Mesenchymal stem cell (in vitro differentiated cells and primary cell): ENCODE results near the gene KCNQ2.
A peak's percentile ranks its signal among the peaks of the same experiment; 100 is the strongest.

Source experiments
- DNase-seq: peaks from one replicate; pipeline ENCODE4 v3.0.0-alpha.2; 2013
- H2AFZ ChIP-seq: one replicate; pipeline ENCODE4 v1.6.1; 2013; ENCODE audit warnings: low read depth, mild to moderate bottlenecking, control low read depth, inconsistent platforms, low read length, moderate library complexity
- H2AK5ac ChIP-seq: 2 replicates; pipeline ENCODE4 v1.6.1; 2013; ENCODE audit warnings: low read length, moderate library complexity, mild to moderate bottlenecking, inconsistent platforms; ENCODE audit not compliant: severe bottlenecking
- H2BK120ac ChIP-seq: one replicate; pipeline ENCODE4 v1.6.1; 2013; ENCODE audit warnings: low read depth, mild to moderate bottlenecking, inconsistent platforms, low read length, moderate library complexity
- H2BK12ac ChIP-seq, 2 experiments: one replicate each; pipeline ENCODE4 v1.6.1; 2013; ENCODE audit warnings: inconsistent platforms in 2 of 2, low read length in 2 of 2, mild to moderate bottlenecking in 2 of 2, moderate library complexity in 2 of 2, control low read depth in 1 of 2
- H2BK15ac ChIP-seq: one replicate; pipeline ENCODE4 v1.6.1; 2013; ENCODE audit warnings: mild to moderate bottlenecking, low read depth, inconsistent platforms; ENCODE audit not compliant: poor library complexity, severe bottlenecking
- H2BK5ac ChIP-seq: 2 replicates; pipeline ENCODE4 v1.6.1; 2013; ENCODE audit warnings: low read depth, mild to moderate bottlenecking, low read length, control low read depth, inconsistent platforms; ENCODE audit not compliant: poor library complexity, severe bottlenecking
- H3K14ac ChIP-seq, 2 experiments: one replicate each; pipeline ENCODE4 v1.6.1; 2013; ENCODE audit warnings: inconsistent platforms in 2 of 2, low read length in 2 of 2, control low read depth in 1 of 2, mild to moderate bottlenecking in 1 of 2, moderate library complexity in 1 of 2
- H3K18ac ChIP-seq, 2 experiments: one replicate each; pipeline ENCODE4 v1.6.1; 2013; ENCODE audit warnings: inconsistent platforms in 2 of 2, low read length in 2 of 2, control low read depth in 1 of 2, low read depth in 1 of 2, mild to moderate bottlenecking in 1 of 2
- H3K23ac ChIP-seq, 2 experiments: one replicate each; pipeline ENCODE4 v1.6.1; 2013; ENCODE audit warnings: inconsistent platforms in 2 of 2, low read length in 2 of 2, mild to moderate bottlenecking in 2 of 2, moderate library complexity in 2 of 2, control low read depth in 1 of 2
- H3K27ac ChIP-seq: 2 replicates; pipeline ENCODE4 v1.5.1; 2013; ENCODE audit warnings: mild to moderate bottlenecking, moderate library complexity, low read length, control low read depth, inconsistent platforms; ENCODE audit not compliant: poor library complexity, severe bottlenecking
- H3K27me3 ChIP-seq, 2 experiments: 2 replicates each; pipeline versions ENCODE4 v1.6.1 to v1.7.0; 2013; ENCODE audit warnings: low read length in 2 of 2, mild to moderate bottlenecking in 2 of 2, moderate library complexity in 2 of 2, control low read depth in 1 of 2, inconsistent platforms in 1 of 2; ENCODE audit not compliant: control insufficient read depth in 1 of 2, insufficient read depth in 1 of 2
- H3K36me3 ChIP-seq, 2 experiments: 2 replicates each; pipeline versions ENCODE4 v1.6.1 to v1.7.0; 2013; ENCODE audit warnings: low read length in 2 of 2, control low read depth in 1 of 2, inconsistent platforms in 1 of 2, low read depth in 1 of 2, mild to moderate bottlenecking in 1 of 2; ENCODE audit not compliant: insufficient read depth in 2 of 2, control insufficient read depth in 1 of 2
- H3K4ac ChIP-seq, 2 experiments: one replicate each; pipeline ENCODE4 v1.6.1; 2013; ENCODE audit warnings: inconsistent platforms in 2 of 2, low read length in 2 of 2, mild to moderate bottlenecking in 2 of 2, moderate library complexity in 2 of 2, control low read depth in 1 of 2, low read depth in 1 of 2
- H3K4me1 ChIP-seq: 2 replicates; pipeline ENCODE4 v1.6.1; 2013; ENCODE audit warnings: low read depth, low read length, control low read depth; ENCODE audit not compliant: control insufficient read depth, insufficient read depth
- H3K4me2 ChIP-seq: 2 replicates; pipeline ENCODE4 v1.6.1; 2013; ENCODE audit warnings: low read length, mild to moderate bottlenecking, inconsistent platforms; ENCODE audit not compliant: poor library complexity, severe bottlenecking
- H3K4me3 ChIP-seq, 2 experiments: 2 replicates each; pipeline versions ENCODE4 v1.5.1 to v1.7.0; 2013; ENCODE audit warnings: low read length in 2 of 2, mild to moderate bottlenecking in 2 of 2, control low read depth in 1 of 2, low read depth in 1 of 2; ENCODE audit not compliant: insufficient read depth in 1 of 2
- H3K79me1 ChIP-seq: replicated peaks from 2 replicates; pipeline ENCODE4 v1.6.1; 2013; ENCODE audit warnings: mild to moderate bottlenecking, control low read depth, low read length, inconsistent platforms; ENCODE audit not compliant: poor library complexity, severe bottlenecking
- H3K9ac ChIP-seq: 2 replicates; pipeline ENCODE4 v1.7.0; 2013; ENCODE audit warnings: mild to moderate bottlenecking, low read length, moderate library complexity
- H3K9me3 ChIP-seq: 2 replicates; pipeline ENCODE4 v1.7.0; 2013; ENCODE audit warnings: mild to moderate bottlenecking, low read length; ENCODE audit not compliant: control insufficient read depth
- H4K8ac ChIP-seq: one replicate; pipeline ENCODE4 v1.6.1; 2013; ENCODE audit warnings: inconsistent platforms, mild to moderate bottlenecking, low read length, moderate library complexity
- H4K91ac ChIP-seq: one replicate; pipeline ENCODE4 v1.6.1; 2013; ENCODE audit warnings: mild to moderate bottlenecking, low read length, inconsistent platforms
- WGBS: methylation state at CpG from one replicate; pipeline ENCODE4 v1.1.7; 2013; ENCODE audit warnings: mixed read lengths; 5-methylcytosine and 5-hydroxymethylcytosine counted together

KCNQ2 gene

DNA sequence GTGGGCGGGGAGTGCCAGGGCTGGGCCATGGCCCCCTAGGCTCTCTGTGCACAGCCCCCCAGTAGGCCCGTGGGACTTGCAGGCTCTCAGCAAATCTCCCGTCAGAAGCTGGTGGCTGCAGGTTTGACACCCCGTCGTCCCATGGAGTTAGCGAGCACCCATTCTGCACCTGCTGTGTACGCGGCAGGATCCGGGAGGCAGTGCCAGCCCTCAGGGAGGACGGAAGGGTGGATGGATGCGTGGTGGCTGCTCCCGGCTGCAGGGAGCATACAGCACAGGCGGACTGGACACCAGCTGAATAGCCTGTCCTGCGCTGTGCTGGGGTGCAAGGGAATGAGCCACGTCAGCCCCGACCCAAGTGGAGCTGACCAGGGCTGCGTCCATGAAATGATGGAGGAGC, 78.9 kb downstream of the KCNQ2 start:
- Histone ChIP-seq H4K8ac (no peak overlapping the region), H3K4me1 (no peaks in the 10 kb centered on the region), H2BK15ac (no peak overlapping the region), H2AK5ac (no peak overlapping the region), H2AFZ (no peak overlapping the region), H3K14ac (no peak overlapping the region), H3K9ac (no peak overlapping the region), H2BK5ac (no peak overlapping the region), H3K27me3 (peaks cover 3 to 32% of the 10 kb centered on the region in 2 experiments), H3K23ac (no peak overlapping the region), H3K4me2 (no peak overlapping the region), H3K9me3 (peaks cover 29% of the 10 kb centered on the region), H3K4ac (no peak overlapping the region), H3K27ac (no peak overlapping the region), H3K4me3 (no peak overlapping the region), H3K79me1 (no peaks in the 10 kb centered on the region), H2BK120ac (no peak overlapping the region), H3K18ac (no peak overlapping the region), H4K91ac (no peak overlapping the region), H3K36me3 (no peaks in the 10 kb centered on the region), H2BK12ac (no peak overlapping the region)
- DNase-seq: no peak
- 86% methylated on average over 17 of the region's 17 CpGs for WGBS

DNA sequence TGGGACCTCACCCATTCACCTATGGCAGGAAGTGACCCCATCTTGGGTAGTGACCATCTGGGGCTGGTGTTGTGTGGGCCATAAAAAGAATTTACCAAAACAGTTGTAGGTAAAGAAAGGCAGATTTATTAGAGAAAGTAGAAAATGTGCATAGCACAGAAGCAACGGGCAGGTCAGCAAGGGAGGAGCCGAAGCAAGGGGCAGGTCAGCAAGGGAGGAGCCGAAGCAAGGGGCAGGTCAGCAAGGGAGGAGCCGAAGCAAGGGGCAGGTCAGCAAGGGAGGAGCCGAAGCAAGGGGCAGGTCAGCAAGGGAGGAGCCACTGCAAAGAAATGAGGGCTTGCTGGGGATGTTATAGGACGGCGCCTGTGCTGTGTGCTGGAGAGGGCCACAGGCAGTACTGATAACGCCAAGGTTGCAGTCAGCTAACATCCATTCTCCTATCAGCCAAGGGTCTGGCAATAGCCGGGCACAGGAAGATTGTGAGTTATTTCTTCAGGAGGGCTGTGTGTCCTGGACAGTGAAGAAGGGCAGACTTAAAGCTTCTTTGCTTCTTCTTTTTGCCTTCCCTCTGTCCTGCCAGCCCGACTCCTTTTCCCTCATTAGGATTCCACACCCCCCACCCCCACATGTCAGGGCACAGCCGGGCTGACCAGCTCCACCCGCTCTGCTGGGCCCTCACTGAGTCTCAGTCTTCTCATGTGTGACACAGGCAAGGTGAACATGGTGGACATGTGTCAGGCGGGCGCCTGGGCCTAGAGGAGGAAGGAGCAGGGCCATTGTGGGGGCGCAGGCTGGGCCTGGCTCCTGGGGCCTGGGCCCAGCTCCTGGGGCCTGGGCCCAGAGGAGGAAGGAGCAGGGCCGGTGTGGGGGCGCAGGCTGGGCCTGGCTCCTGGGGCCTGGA, 79.7 kb downstream of the KCNQ2 start:
- Histone ChIP-seq H3K4me2 (no peak overlapping the region), H3K14ac (no peak overlapping the region), H3K27me3 (peaks cover 3 to 31% of the 10 kb centered on the region in 2 experiments), H3K4me1 (no peaks in the 10 kb centered on the region), H3K79me1 (no peaks in the 10 kb centered on the region), H4K8ac (no peak overlapping the region), H2BK120ac (no peak overlapping the region), H3K4ac (no peak overlapping the region), H2BK12ac (no peak overlapping the region), H3K9ac (no peak overlapping the region), H3K36me3 (no peaks in the 10 kb centered on the region), H2BK15ac (no peak overlapping the region), H3K23ac (no peak overlapping the region), H3K4me3 (no peak overlapping the region), H2AK5ac (no peak overlapping the region), H3K9me3 (peaks cover 29% of the 10 kb centered on the region), H2BK5ac (no peak overlapping the region), H3K27ac (no peak overlapping the region), H3K18ac (no peak overlapping the region), H4K91ac (no peak overlapping the region), H2AFZ (no peak overlapping the region)
- 89% methylated on average over 17 of the region's 17 CpGs for WGBS
- no peak for DNase-seq

DNA sequence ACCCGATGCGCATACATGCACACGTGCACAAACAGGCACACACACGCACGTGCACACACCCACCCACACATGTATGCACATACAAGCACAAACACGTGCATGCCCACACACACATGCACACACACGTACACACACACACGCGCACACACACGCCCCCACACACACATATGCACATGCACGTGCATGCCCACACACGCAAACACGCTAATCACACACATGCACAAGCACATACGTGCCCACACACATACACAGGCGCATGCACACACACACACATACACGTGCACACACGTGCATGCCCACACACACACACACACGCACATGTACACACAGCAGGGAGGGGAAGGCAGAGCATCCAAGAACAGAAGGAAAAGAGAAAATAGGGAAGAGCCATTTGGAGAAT, 84.5 kb downstream of the KCNQ2 start:
- Histone ChIP-seq H2BK120ac (no peak overlapping the region), H2BK15ac (no peak overlapping the region), H3K9ac (no peak overlapping the region), H4K91ac (no peak overlapping the region), H3K23ac (no peak overlapping the region), H3K27ac (no peak overlapping the region), H3K79me1 (no peaks in the 10 kb centered on the region), H2BK5ac (no peak overlapping the region), H3K18ac (no peak overlapping the region), H3K27me3 (peaks cover 0 to 10% of the 10 kb centered on the region in 2 experiments), H2AK5ac (no peak overlapping the region), H3K4ac (no peak overlapping the region), H2AFZ (no peak overlapping the region), H3K14ac (no peak overlapping the region), H3K4me2 (no peak overlapping the region), H3K36me3 (no peaks in the 10 kb centered on the region), H4K8ac (no peak overlapping the region), H2BK12ac (no peak overlapping the region), H3K4me1 (peaks cover 2% of the 10 kb centered on the region), H3K4me3 (no peak overlapping the region), H3K9me3 (peaks cover 51% of the 10 kb centered on the region)
- 86% methylated on average over 17 of the region's 18 CpGs for WGBS
- no peak for DNase-seq

DNA sequence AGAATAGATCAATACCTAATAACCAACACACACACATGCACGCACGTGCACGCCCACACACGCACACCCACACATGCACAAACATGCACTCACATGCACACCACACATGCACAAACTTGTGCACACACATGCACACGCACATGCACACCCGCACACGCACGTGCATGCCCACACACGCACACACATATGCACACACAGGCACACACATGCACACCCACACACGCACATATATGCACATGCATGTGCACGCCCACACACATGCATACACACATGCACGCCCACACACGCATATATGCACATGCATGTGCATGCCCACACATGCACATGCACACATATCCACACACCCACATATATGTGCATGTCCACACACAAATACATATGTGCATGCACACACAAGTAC, 85.1 kb downstream of the KCNQ2 start:
- H2BK12ac ChIP-seq: no peak overlapping the region
- no peak overlapping the region for H3K9ac ChIP-seq
- no peak overlapping the region for H3K4me3 ChIP-seq
- H3K4ac ChIP-seq: no peak overlapping the region
- H3K27ac ChIP-seq: no peak overlapping the region
- no peak overlapping the region for H2AFZ ChIP-seq
- DNase-seq: no peak
- no peak overlapping the region for H3K4me2 ChIP-seq
- no peaks in the 10 kb centered on the region for H3K36me3 ChIP-seq
- peaks cover 0 to 13% of the 10 kb centered on the region in 2 experiments for H3K27me3 ChIP-seq
- H2BK5ac ChIP-seq: no peak overlapping the region
- H2AK5ac ChIP-seq: no peak overlapping the region
- H3K18ac ChIP-seq: no peak overlapping the region
- H2BK15ac ChIP-seq: no peak overlapping the region
- peaks cover 2% of the 10 kb centered on the region for H3K4me1 ChIP-seq
- H4K8ac ChIP-seq: no peak overlapping the region
- H3K79me1 ChIP-seq: no peaks in the 10 kb centered on the region
- no peak overlapping the region for H3K23ac ChIP-seq
- H2BK120ac ChIP-seq: no peak overlapping the region
- WGBS: 94% methylated on average over 13 of the region's 13 CpGs
- H3K9me3 ChIP-seq: peaks cover 51% of the 10 kb centered on the region
- H4K91ac ChIP-seq: peak overlapping the region; percentile 1
- no peak overlapping the region for H3K14ac ChIP-seq
